Hematopoietic multipotent progenitor cell treated with erythropoietin and hydrocortisone succinate and interleukin-3 and kit ligand, for 6 days (in vitro differentiated cells): ENCODE data around the gene MAP10.

Source experiments
- DNase-seq: peaks from one replicate; pipeline ENCODE4 v3.0.0-alpha.2; 2015

Gene MAP10

DNA sequence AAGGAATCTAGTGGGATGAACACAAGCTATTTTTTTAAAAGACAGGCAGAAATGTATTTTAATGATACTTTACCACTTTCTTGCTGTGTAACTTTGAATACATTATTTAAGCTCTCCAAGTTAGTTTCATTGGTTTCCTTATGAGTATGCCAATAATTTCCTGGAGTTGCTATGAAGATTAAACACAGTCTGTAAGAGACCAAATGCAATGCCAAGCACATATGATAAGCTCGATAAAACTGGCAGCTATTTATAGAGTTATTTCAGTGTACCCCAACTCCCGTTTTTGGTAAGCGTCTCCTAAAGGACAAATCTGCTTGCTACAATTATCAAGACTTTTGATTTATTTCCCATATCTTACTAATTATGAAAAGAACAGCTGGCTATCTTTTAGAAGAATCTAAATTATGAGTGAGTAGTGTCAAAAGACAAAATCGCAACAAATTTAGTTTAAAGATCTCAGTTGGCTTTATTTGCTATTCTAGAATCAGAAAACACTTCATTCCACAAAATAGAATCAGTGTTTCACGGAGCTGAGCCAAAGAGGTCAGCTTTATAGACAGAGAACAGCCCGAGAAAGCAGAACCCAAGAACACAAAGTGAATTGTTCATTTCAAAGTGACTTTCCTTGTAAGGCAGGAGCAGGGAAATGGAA, 7.2 kb upstream of the MAP10 start:
- no peak for DNase-seq

DNA sequence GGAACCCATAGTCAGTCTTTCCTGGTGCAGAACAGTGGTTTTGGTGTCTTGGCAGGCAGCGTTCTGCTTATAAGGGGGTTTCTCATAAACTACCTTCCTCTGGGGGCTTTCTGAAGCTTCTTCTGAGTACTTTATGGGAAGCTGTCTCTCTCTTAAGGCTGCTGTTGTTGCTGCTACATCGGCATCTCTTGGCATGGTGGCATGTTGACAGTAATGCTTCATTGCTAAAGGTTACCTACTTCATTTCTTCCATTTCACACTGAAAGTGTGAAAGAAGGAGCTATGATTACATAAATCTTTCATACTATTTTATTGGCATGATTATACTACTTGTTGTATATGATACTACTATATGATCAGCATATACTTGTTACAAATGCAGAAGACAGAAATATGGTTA, 6.3 kb upstream of the MAP10 start:
- DNase-seq: no peak

GRCh38 chr1:232806186-232806510, 932 bp downstream of the MAP10 start:
- no peak for DNase-seq

GRCh38 chr1:232810856-232811255, 5.6 kb downstream of the MAP10 start:
- peak; percentile 30 for DNase-seq

GRCh38 chr1:232812560-232812959, 7.3 kb downstream of the MAP10 start:
- DNase-seq: no peak

DNA sequence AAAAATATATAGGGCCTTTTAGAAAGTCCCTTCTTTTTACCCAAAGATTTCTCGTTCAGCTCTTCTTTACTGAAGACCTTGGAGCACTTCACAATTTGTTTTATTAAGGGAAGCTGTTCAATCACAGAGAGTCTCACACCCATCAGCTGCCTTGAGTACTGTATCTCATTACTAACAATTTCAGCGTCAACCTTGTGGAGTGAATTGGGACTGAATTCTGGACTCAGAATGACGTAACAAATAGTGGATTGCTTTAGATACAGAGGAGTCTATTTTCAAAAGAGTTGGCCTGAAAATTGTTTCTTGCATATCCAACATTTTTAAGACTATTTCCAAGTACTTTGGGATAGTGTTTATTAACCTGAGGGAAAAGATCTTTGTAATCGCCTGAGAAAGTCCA, 7.9 kb downstream of the MAP10 start:
- DNase-seq: no peak

- no peak for DNase-seq
Observed at GRCh38 chr1:232813760-232814159, 8.5 kb downstream of the MAP10 start.

GRCh38 chr1:232816324-232816723, 11.1 kb downstream of the MAP10 start:
- no peak for DNase-seq

- no peak for DNase-seq
Observed at GRCh38 chr1:232818040-232818439, 12.8 kb downstream of the MAP10 start.

GRCh38 chr1:232820431-232820830, 15.2 kb downstream of the MAP10 start:
- DNase-seq: no peak

DNA sequence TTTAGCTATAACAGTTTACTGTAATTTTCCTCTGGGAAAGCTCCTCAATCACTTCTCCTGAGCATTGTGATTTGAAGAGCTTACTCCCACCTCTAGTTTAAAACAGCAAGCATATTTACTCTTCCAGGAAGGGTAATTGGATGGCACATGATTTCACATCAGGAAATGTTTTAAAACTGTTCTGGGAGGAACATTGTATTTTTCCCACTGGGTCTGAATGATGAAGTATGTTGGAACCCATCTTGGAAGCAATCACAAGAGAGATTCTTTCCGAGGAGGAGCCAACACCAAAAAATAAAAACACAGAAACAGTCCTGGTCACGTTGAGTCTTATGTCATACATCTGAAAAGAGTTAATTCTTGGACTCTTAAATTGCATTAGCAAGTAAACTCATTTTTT, 17.3 kb downstream of the MAP10 start:
- DNase-seq: no peak

DNA sequence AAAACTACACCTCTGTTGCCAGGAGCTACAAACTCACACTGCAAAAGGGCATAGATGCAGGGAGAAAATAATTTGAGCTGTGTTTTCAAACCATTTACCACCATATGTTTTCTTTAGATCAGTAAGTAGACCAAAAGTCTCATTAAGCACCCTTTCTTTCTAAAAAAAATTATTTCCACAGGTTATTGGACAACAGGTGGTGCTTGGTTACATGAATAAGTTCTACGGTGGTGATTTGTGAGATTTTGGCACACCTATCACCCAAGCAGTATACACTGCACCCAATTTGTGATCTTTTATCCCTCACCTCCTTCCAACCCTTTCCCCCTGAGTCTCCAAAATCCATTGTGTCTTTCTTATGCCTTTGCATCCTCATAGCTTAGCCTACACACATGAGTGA, 21.1 kb downstream of the MAP10 start:
- DNase-seq: no peak

DNA sequence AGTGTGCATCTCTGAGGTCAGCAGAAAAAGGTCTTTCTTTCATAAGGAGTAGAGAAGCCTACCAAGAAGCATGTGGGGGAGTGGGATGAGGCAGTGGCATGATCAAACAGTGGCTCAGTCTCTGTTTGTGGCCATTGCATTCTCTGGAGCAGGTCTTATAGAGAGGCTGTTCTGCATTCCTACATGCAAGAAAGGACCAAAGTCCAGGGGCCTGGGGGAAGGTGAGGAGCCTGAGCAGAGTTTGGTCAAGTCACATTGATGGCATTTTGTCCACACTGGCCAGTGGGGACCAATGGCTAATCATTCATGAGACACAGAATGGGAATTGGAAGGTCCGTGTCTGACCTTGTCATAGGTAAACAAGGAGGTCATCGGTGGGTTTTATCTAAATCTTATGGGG, 25.4 kb downstream of the MAP10 start:
- no peak for DNase-seq

GRCh38 chr1:232831895-232832294, 26.7 kb downstream of the MAP10 start:
- DNase-seq: no peak

DNA sequence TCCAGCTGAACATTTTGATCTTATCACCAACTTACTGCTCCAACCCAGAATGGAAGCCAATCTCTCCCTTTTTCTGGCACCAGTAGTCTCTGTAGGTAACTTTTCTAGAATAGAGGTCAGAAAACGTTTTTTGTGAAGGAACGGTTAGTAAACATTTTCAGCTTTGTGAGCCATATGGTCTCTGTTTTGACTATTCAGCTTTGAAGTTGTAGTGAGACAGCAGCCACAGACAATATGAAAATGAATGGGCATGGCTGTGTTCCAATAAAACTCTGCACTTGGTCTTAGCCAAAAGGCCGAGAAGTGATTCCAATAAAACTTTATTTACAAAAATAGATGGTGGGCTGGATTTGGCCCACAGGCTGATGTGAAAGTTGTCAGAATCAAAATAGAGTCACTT, 28.9 kb downstream of the MAP10 start:
- DNase-seq: no peak

- DNase-seq: no peak
Observed at GRCh38 chr1:232835166-232835565, 29.9 kb downstream of the MAP10 start.

- no peak for DNase-seq
Observed at GRCh38 chr1:232837087-232837486, 31.9 kb downstream of the MAP10 start.

- no peak for DNase-seq
Observed at GRCh38 chr1:232841823-232842565, 36.8 kb downstream of the MAP10 start.

DNA sequence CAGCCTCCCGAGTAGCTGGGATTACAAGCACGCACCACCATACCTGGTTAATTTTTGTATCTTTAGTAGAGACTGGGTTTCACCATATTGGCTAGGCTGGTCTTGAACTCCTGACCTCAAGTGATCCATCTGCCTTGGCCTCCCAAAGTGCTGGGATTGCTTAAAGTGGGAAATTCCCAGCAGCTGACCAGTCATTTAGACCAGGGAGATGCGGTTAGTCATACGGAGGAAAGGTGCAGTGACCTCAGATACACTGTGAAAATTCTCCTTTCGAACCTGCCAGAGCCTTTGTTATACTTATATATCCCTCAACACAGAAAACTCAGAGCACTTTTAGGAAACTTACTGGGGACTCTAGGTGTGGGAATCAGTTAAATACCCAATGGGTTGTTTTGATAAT, 39.6 kb downstream of the MAP10 start:
- DNase-seq: no peak

- no peak for DNase-seq
Observed at GRCh38 chr1:232845406-232845955, 40.3 kb downstream of the MAP10 start.

DNA sequence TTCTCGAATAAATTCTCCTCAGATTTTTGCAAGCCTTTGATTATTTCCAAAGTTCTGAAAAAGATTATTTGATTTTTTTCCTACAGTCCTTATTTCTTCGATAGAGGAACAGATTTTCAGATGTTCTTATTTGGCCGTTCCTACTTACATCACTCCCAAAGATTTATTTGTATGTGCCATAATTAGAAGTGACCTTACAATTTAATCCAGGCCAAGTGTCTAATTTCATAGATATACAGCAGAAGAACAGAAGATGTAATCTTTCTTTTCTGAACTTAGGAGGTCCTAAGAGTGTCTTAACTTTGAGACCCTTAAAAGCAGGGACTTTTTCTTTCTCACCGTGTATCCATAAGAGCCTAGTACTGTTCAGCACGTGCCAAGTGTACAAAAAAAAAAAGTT, 46.3 kb downstream of the MAP10 start:
- DNase-seq: no peak

- DNase-seq: peak; percentile 5
Observed at GRCh38 chr1:232853994-232854797, 49.0 kb downstream of the MAP10 start.

DNA sequence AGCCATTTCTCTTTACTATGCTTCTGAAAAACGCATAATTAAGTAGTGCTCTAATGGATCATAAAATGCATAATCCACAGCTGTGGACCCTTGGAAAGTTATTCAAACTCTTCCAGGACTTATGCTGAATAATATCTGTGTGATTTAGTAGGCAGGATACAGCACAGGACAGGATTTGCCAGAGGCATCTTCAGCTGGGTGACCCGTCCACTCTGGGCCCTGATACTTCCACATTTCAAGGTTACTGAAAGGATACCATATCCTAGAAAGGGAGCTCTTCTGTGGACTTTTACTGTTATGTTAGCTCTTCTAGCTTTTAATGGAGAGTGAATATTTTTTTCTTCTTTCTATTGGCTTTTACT, 49.6 kb downstream of the MAP10 start:
- DNase-seq: no peak

DNA sequence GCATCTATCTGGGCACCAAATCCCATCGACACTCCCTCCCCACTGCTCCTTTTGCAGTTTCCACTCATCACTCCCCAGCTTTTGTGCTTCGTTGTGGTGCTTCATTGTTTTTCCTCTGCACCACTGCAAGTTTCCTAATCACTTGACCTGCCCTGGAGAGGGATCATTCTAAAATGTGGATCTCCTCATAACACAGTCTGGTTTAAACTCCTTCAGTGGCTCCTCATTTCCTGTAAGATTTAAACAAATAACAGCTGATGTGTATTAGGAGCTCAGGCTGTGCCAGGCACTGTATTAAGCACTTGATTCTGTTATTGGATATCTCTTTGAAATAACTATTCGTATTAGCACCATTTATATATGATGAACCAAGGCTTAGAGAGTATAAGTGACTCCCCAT, 51.3 kb downstream of the MAP10 start:
- DNase-seq: no peak
